Ishikawa (cell line): ENCODE data around the gene CST7.

Experiments
- CEBPB ChIP-seq: IDR thresholded peaks from 2 replicates; pipeline ENCODE4 v1.6.1; 2012
- CREB1 ChIP-seq: IDR thresholded peaks from 2 replicates; pipeline ENCODE4 v1.6.1; 2012; ENCODE audit warnings: low read depth
- EGR1 ChIP-seq: IDR thresholded peaks from 2 replicates; pipeline ENCODE4 v1.6.1; 2012
- EP300 ChIP-seq: IDR thresholded peaks from 2 replicates; pipeline ENCODE4 v1.6.1; 2012; ENCODE audit warnings: borderline replicate concordance
- FOXM1 ChIP-seq: IDR thresholded peaks from 2 replicates; pipeline ENCODE4 v1.6.1; 2012; ENCODE audit warnings: low read depth, borderline replicate concordance
- NFIC ChIP-seq: IDR thresholded peaks from 2 replicates; pipeline ENCODE4 v1.6.1; 2012
- RAD21 ChIP-seq: IDR thresholded peaks from 2 replicates; pipeline ENCODE4 v1.6.1; 2012; ENCODE audit warnings: low read depth
- REST ChIP-seq: IDR thresholded peaks from 2 replicates; pipeline ENCODE4 v1.6.1; 2012; ENCODE audit warnings: low read depth, mild to moderate bottlenecking
- TAF1 ChIP-seq: IDR thresholded peaks from 2 replicates; pipeline ENCODE4 v1.6.1; 2012; ENCODE audit warnings: low read depth, mild to moderate bottlenecking
- TCF12 ChIP-seq: IDR thresholded peaks from 2 replicates; pipeline ENCODE4 v1.6.1; 2012; ENCODE audit warnings: low read depth
- TEAD4 ChIP-seq: IDR thresholded peaks from 2 replicates; pipeline ENCODE4 v1.6.1; 2012
- YY1 ChIP-seq: IDR thresholded peaks from 2 replicates; pipeline ENCODE4 v1.6.1; 2012; ENCODE audit warnings: low read depth
- ZBTB7A ChIP-seq: IDR thresholded peaks from 2 replicates; pipeline ENCODE4 v1.6.1; 2012; ENCODE audit warnings: low read depth
- TF ChIP-seq, protein P1 (sequence below): IDR thresholded peaks from 2 replicates; pipeline ENCODE4 v1.6.1; 2012
- TF ChIP-seq, protein P2 (sequence below): IDR thresholded peaks from 2 replicates; pipeline ENCODE4 v1.6.1; 2012

The CST7 gene

DNA sequence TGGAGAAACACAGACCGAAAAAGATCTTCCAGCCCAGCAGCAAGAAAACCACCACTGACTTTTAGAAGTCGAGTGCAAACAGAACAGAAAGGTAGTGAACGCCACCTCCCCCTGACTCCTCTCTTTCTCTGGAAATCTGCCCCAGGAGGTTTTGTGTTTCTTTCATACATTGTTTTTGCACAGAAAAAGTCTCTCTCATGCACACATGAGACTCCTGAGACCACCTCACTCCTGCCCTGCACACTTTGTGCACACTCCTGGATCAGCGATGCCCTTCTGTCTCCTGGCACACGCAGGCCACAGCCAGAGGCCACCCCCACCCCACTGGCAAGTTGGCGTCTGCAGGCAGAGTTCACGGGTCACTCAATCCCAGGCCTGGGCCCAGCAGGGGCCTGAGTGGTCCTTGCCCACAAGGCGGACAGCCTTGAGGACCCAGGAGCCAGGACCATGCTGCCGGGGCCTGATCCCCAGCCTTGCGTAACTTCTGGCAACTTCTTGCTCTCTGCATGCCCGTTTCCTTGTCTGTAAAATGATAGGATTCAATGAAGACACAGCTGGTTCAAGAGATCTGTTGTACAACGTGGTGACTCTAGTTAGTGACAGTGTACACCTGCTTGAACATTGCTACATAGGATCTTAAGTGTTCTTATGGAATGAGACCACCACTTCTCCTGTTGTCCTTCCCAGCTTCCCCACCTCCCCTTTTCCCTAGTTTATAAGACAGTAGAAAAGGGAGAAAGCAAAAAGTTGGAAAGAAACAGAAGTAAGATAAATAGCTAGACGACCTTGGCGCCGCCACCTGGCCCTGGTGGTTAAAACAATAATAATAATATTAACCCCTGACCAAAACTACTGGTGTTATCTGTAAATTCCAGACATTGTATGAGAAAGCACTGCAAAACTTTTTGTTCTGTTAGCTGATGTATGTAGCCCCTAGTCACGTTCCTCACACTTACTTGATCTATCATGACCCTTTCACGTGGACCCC, 30.2 kb upstream of the CST7 start:
- TF ChIP-seq CREB1 (no peak), TEAD4 (no peak), EGR1 (no peak), YY1 (no peak), REST (no peak), CEBPB (no peak), ZBTB7A (no peak), NFIC (no peak), FOXM1 (no peak), EP300 (no peak), TCF12 (no peak), TAF1 (no peak), RAD21 (no peak)
- TF ChIP-seq, protein P1, sequence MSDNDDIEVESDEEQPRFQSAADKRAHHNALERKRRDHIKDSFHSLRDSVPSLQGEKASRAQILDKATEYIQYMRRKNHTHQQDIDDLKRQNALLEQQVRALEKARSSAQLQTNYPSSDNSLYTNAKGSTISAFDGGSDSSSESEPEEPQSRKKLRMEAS, result no peak
- TF ChIP-seq, protein P2, sequence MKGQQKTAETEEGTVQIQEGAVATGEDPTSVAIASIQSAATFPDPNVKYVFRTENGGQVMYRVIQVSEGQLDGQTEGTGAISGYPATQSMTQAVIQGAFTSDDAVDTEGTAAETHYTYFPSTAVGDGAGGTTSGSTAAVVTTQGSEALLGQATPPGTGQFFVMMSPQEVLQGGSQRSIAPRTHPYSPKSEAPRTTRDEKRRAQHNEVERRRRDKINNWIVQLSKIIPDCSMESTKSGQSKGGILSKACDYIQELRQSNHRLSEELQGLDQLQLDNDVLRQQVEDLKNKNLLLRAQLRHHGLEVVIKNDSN, result no peak

GRCh38 chr20:24929867-24930723, 19.0 kb upstream of the CST7 start:
- peak; percentile 71 for TF ChIP-seq TCF12
- peak; percentile 44; the same call in 1 of the 2 replicates for TF ChIP-seq CREB1
- TF ChIP-seq, protein P1, result peak; percentile 48
- peak; percentile 65; the same call in 1 of the 2 replicates for TF ChIP-seq CEBPB
- TF ChIP-seq ZBTB7A, result peak; percentile 42; the same call in 1 of the 2 replicates
- peak; percentile 66 for TF ChIP-seq TEAD4
- TF ChIP-seq NFIC, result peak; percentile 95
- TF ChIP-seq FOXM1, result 0 out of 2 replicates have a peak, but pooled peaks have one; percentile 48
- peak; percentile 38 for TF ChIP-seq RAD21
- TF ChIP-seq EP300, result peak; percentile 64; the same call in 1 of the 2 replicates

DNA sequence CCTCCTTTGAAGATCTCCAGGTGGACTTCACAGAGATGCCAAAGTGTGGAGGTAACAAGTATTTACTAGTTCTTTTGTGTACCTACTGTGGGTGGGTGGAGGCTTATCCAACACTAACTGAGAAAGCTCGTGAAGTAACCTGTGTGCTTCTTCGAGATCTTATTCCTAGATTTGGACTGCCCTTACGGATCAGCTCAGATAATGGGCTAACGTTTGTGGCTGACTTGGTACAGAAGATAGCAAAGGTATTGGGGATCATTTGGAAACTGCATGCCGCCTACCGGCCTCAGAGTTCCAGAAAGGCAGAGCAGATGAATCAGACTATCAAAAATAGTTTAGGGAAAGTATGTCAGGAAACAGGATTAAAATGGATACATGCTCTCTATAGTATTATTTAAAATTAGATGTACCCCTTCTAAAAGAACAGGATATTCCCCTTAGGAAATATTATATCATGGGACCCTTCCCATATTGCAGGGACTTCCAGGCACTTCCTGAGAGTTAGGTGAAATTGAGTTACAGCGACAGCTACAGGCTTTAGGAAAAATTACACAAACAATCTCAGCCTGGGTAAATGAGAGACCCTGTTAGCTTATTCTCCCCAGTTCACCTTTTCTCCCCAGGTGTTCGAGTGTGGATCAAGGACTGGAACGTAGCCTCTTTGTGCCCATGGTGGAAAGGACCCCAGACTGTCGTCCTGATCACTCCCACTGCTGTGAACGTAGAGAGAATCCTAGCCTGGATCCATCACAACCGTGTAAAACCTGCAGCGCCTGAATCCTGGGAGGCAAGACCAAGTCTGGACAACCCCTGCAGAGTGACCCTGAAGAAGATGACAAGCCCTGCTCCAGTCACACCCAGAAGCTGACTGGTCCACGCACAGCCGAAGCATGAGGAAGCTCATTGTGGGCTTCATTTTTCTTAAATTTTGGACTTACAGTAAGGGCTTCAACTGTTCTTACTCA, 18.1 kb upstream of the CST7 start:
- TF ChIP-seq ZBTB7A (0 out of 2 replicates have a peak, but pooled peaks have one; percentile 17), RAD21 (peak; percentile 55)

- TF ChIP-seq ZBTB7A (0 out of 2 replicates have a peak, but pooled peaks have one; percentile 28), TCF12 (no peak)
Observed at GRCh38 chr20:24933266-24933908, 15.7 kb upstream of the CST7 start.

DNA sequence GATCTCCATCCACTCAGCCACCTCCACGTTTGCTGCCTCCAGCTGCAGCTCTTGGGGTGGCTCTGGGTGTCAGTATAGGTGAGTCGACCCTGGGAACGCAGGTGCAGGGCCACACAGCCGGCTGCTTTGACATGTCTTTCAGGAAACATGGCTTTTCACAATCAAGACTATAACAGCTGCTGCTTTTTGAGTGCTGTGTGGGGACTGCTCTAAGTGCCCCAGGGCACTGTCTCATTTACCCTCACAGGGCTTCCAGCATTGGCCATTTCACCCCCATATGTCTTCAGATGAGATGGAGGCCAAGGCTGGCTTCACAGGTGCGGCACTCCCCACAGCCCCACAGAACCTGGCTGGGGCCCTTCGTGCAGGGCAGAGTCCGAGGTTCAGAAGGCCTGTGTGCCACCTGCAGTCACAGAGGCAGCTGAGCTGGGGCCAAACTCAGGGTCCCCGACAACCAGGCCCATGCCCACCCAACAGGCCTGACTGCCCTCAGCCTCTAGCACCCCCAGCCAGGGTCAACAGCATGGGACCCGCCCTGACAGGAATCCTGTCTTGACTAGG, 14.9 kb upstream of the CST7 start:
- TF ChIP-seq ZBTB7A, result no peak
- no peak for TF ChIP-seq REST
- no peak for TF ChIP-seq TAF1
- TF ChIP-seq NFIC, result no peak
- no peak for TF ChIP-seq FOXM1
- no peak for TF ChIP-seq CEBPB
- TF ChIP-seq RAD21, result no peak
- no peak for TF ChIP-seq YY1
- no peak for TF ChIP-seq TCF12
- TF ChIP-seq, protein P2, result no peak
